HG03469 (cell line): ENCODE measurements around the gene SNN.

Experiments used
- ATAC-seq: cut with Tn5 transposase; IDR thresholded peaks from one replicate; pipeline ENCODE4 v1.9.1; 2021; ENCODE audit warnings: mild to moderate bottlenecking, moderate library complexity, moderate number of reproducible peaks; ENCODE audit not compliant: unreplicated experiment

Gene SNN

GRCh38 chr16:11696266-11697012 is 28.2 kb downstream of the SNN start:
- no peak for ATAC-seq

DNA sequence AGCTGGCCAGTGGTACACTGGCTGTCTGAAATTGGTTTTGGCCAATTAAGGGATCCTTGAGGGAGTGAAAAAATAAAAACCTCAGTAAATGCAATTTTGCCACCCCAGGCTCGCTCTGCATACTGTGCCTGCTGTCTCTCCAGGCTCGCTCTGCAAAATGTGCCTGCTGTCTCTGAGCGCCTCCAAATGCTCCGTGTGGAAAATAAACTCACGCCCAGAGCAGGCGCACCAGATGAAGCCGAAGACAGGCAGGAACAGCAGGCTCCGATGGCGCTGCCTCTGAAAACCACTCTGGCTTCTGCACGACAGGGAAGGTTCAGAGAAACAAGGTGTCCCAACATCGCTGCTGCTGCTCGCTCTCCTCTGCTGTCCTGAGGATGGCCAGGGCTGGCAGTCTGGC is 29.1 kb downstream of the SNN start:
- no peak for ATAC-seq

DNA sequence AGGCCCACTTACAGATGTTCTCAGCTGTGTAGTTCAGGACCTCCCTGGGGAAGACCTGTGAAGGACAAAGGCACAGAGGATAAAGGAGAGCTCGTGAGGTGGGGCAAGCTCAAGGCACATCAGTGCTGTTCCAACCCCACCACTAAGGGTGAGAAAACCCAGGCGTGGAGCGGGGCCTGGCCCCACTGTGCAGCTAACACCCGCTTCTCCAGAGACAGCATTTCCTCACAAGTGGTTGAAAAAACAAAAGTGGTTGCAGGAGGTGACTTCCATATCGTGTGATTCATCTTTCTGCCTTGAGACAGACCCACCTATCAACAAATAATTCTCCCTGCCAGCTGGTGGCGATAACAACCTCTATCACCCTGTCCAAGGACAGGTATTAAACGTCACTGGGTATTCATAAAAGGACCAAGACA is 30.0 kb downstream of the SNN start:
- no peak for ATAC-seq

- ATAC-seq: no peak
These were observed 31.1 kb downstream of the SNN start for GRCh38 chr16:11699234-11699894.

- no peak for ATAC-seq
These were observed 32.2 kb downstream of the SNN start for GRCh38 chr16:11700264-11701029.

DNA sequence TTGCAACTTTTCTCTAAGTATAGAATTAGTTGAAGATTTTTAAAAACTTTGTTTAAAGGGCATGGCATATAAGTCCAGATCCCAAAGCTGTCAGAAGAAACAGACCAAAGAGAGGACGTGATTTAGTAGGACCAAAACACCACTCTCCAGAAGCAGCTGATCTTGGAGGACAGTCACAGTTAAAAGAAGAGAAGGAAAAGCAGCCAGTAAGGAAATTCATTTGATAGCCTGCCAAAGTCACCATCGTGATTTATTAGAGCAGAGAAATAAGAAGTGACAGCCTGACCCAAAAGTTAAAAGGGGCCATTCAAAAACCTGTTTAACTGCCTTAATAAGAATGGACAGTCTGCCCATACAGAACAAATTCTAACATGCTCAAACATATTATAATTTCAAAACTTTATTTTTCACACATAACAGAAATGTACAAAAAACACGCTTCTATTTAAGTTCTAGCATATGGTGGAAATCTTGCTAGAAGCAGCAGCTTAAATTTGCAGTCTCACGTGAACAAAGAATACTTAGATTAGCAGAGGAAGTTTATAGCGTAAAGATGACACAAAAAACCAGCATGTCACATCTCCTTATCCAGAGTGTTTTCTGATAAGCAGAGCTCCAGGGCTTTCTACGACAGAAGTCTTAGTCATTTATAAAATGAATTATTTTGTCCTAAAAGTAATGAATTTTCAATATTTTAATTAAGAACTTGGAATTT is 37.2 kb downstream of the SNN start:
- no peak for ATAC-seq

DNA sequence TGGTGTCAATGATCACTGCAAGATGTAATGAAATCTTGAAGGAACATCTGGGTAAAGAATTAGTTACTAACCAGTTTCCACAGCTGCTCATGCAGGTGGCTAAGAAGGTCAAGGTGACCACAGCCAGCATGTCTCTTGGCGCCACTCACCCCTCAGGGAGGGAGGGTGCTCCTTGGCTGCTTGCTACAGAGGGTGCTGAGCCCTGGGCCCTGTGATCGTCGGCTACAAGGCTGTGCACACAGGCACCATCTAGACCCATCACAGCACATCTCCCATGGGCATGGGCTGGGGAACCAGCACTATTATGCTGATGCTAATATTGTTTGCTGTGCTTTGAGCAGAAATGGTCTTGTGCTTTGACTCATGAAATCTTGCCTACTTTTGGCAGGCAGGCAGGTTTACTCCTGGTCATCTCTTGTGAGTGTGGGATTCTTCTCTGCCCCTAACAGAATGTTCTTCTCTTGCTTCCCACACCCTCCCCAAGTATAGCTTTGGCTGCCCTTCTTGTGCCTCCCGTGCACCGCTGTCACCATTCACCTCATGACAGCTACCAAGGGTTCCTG is 38.0 kb downstream of the SNN start:
- no peak for ATAC-seq

- no peak for ATAC-seq
These were observed 39.5 kb downstream of the SNN start for GRCh38 chr16:11707679-11708197.

DNA sequence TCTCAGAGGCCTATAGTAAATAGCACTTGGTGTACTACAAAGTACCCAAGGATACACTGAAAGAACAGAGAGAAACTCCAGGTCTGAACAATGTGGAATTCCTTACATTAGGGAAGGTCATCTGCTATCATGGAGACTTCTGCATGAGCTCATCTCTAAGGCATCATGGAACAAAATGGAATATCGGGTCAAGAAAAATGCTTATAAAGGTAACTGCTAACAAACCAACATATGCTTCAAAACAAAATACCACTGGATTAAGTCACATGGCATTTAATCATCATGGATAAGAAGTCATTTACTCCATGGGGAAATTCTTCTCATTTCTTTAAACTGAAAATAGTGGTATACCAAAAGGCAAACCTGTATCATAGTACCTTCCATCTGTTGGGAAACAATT is 40.2 kb downstream of the SNN start:
- ATAC-seq: no peak

DNA sequence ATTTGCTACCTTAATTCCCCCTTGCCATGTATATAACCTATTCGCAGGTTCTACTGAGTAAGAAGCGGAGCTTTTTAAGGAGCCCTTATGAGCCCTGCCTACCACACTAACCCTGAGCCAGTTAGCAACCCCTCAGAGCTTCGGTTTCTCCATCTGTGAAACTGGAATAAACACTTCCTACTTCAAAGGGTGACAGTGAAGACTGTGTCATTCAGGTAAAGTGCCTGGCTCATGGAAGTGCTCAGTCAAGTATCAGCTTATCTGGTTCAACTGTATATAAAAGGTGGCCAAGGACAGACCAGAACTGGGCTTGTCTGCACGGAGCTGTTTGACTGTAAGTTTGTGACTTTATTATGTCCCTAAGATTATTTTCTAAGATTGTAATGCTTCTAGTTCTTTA is 43.4 kb downstream of the SNN start:
- no peak for ATAC-seq

DNA sequence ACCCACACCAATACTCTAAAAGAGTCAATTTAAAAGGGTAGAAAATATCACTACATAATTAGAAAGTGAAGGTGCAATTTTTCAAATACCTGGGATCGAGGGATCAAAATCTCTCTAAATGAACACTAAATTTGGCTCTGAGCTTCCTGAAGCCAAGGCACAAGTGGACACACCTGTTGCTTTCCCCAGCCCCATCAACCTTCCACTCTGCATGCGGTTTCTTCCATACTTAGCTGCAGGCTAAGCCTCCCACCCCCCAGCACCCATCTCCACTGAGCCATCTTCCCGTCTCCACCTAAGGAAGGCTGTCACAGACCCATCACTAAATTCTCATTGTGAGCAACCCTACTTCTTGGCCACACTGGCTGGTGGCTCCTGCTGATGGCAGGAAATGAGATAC is 43.9 kb downstream of the SNN start:
- no peak for ATAC-seq

DNA sequence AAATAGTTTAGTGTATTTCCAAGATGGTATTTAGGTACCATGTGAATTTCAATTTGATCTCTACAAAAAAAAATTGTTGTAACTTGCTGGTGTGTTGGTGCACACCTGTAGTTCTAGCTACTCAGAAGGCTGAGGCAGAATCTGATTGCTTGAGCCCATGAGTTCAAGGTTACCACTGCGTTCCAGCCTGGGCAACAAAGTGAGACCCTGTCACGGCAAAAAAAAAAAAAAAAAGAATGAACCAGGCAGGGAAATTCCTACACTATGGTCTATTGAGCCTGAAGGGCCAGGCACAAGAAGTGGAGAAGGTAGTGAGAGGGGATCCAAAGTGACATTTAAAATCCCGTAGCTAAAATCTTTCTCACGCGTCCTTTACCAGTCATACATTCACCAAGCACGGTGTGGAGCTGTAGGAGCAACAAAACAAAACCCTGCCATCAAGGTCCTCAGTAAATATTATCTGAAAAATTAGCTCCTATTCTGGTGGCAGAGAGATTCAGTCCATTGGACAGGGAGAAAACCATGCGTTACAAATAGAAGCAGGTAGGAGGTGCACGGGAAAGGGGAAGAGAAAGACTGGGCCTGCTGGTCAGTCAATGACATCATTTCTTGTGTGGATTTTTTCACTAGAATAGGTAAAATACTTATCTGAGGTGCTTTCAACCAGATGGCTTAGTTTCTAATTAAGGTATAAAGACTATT is 47.1 kb downstream of the SNN start:
- no peak for ATAC-seq

DNA sequence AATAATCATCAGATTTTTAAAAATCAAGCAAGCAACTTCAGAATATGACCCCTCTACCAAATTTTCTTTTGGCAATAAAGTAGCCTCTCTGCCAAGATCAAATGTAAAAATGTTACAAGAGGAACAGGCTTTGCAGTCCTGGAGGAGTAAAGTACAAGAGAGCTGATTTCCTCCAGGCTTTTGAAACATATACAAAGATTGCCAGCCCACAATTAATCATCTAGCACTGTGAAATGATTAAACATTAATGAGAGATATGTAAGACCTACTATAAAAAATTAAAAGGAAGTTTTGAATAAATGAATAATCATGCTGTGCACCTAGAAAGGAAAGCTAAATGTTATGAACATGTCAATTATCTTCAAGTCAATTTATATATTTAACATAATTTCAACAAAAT is 48.1 kb downstream of the SNN start:
- no peak for ATAC-seq

- ATAC-seq: no peak
These were observed 49.6 kb downstream of the SNN start for GRCh38 chr16:11717811-11718210.

DNA sequence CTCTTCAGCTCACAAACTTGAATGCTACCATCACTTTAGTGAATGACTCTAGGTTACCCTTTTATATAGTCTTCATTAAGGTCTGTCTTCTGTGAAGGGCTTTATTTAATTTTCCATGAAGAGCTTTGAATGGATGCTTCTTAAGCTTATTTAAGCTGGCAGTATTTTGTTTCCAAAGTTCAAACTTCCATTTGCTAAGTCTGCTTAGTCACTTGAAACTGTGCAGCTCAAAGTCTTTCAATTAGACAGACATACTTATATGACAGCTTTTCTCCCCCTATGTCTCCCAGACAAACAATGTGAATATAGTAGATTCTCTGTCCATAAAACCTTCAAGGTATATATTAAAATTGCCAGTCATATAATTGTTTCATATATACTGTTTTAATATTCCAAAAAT is 50.9 kb downstream of the SNN start:
- no peak for ATAC-seq

- ATAC-seq: no peak
These were observed 51.5 kb downstream of the SNN start for GRCh38 chr16:11719762-11720161.

DNA sequence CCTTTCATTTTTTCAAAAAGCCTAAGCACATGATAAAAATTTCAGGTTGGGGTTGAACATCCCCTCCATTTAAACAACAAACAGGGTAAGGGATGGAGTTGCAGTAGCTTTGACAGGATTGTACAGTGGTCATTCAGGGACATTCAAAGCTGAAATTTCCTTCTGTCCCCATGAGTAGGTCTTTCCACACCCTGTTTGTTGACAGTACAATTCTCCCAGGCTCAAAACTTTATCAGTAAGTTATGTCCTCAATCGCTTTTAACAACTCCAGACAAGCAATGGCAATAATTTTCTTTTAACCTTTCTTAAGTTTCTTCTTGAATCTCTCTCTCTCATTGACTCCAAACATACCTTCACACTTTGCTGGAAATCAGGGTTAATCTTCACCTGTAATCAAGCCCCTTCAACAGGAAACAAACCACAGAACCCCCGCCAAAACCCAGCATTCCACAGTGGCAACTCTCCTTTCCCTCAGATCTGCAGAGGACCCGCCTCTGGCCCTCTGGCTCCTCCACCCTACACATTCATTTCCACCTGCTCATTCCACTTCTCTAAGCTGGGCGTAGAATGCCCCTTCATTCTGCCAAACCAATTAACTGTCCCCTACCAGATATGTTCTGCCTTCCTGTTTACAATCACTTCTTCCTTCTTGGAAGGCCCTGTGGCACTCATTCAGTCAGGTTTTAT is 53.7 kb downstream of the SNN start:
- no peak for ATAC-seq

DNA sequence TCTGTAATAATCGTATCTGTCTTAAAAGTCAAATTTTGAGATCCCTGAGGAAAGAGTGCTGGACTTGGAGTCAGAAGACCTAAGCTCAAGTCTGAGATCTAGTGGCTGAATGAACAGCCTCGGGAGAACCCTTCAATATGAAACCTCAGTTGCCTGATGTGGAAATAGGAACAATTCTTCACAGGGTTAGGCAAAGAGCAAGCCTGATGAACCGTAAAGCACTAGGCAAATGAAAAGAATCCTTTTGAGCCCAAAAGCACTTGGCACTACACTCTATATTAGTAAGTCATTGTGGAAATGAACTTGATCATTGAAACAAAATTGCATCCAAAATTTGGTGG is 54.2 kb downstream of the SNN start:
- no peak for ATAC-seq

- ATAC-seq: no peak
These were observed 57.2 kb downstream of the SNN start for GRCh38 chr16:11725457-11725856.

GRCh38 chr16:11726008-11726407 is 57.8 kb downstream of the SNN start:
- ATAC-seq: no peak
